A549 (cell line): Measurements from ENCODE around the gene MVK.

Source experiments
- CTCF ChIP-seq: fragments of >200 bp; sonication (Bioruptor Twin); formaldehyde crosslinking; IDR thresholded peaks from 3 replicates; pipeline ENCODE4 v1.5.1; 2016
- PBX3 ChIP-seq: IDR thresholded peaks from 2 replicates; pipeline ENCODE4 v1.6.1; 2012
- SMC3 ChIP-seq: fragments of >200 bp; sonication (Bioruptor Twin); formaldehyde crosslinking; IDR thresholded peaks from 3 replicates; pipeline ENCODE4 v1.6.1; 2018; ENCODE audit warnings: inconsistent platforms

GRCh38 chr12:109591041-109591440, 17.4 kb downstream of the MVK start:
- TF ChIP-seq SMC3 (no peak), PBX3 (no peak), CTCF (no peak)
